Heart left ventricle (tissue), 16 donors: ENCODE data around the gene CBLC. TPM values are rescaled to one million over a fixed set of nuclear protein-coding genes. Genes with fewer than 3 reads are reported as not detected.

ENCODE experiments used
- ATAC-seq, 4 donors: fragments of 200-7000 bp; cut with Tn5 transposase; one replicate each; pipeline ENCODE4 v1.9.1; 2020 to 2022; ENCODE audit warnings: moderate library complexity in 4 of 4, mild to moderate bottlenecking in 3 of 4, moderate number of reproducible peaks in 1 of 4
- DNase-seq, 5 donors: peaks; one replicate each; pipeline ENCODE4 v3.0.0-alpha.2; 2020
- H3K27ac ChIP-seq, 12 donors: fragments of 200-600 bp; sonication (generic) in 4 of 12; one replicate each; pipeline versions ENCODE4 v1.5.0 to v1.8.0; 2016 to 2022; ENCODE audit warnings: mild to moderate bottlenecking in 2 of 12
- H3K27me3 ChIP-seq, 9 donors: fragments of 200-600 bp; sonication (generic) in 2 of 9; one replicate each; pipeline versions ENCODE4 v1.5.1 to v1.8.0; 2016 to 2022; ENCODE audit warnings: mild to moderate bottlenecking in 3 of 9
- H3K36me3 ChIP-seq, 9 donors: fragments of 200-600 bp; sonication (generic) in 2 of 9; one replicate each; pipeline versions ENCODE4 v1.5.0 to v1.8.0; 2018 to 2022; ENCODE audit warnings: mild to moderate bottlenecking in 2 of 9
- H3K4me1 ChIP-seq, 12 donors: fragments of 200-600 bp; sonication (generic) in 4 of 12; one replicate each; pipeline versions ENCODE4 v1.5.0 to v1.8.0; 2016 to 2022; ENCODE audit warnings: mild to moderate bottlenecking in 3 of 12
- H3K4me3 ChIP-seq, 12 donors: fragments of 200-600 bp; sonication (generic) in 4 of 12; one replicate each; pipeline versions ENCODE4 v1.5.0 to v1.8.0; 2017 to 2022; ENCODE audit warnings: mild to moderate bottlenecking in 9 of 12, moderate library complexity in 4 of 12
- H3K9me3 ChIP-seq, 12 donors: fragments of 200-600 bp; sonication (generic) in 4 of 12; one replicate each; pipeline versions ENCODE4 v1.5.0 to v1.8.0; 2016 to 2022; ENCODE audit warnings: mild to moderate bottlenecking in 1 of 12
- CTCF ChIP-seq, 12 donors: fragments of 200-600 bp; sonication (generic) in 4 of 12; IDR thresholded peaks; one replicate each; pipeline versions ENCODE4 v1.5.0 to v1.8.0; 2018 to 2022; ENCODE audit warnings: antibody characterized with exemption in 12 of 12, mild to moderate bottlenecking in 5 of 12
- POLR2A ChIP-seq, 2 donors: fragments of 450-650 bp; IDR thresholded peaks; one replicate each; pipeline ENCODE4 v1.6.1; 2017; ENCODE audit warnings: antibody characterized with exemption in 2 of 2, mild to moderate bottlenecking in 2 of 2, moderate library complexity in 2 of 2
- WGBS, 4 donors: extraction: QIAGEN DNeasy Blood & Tissue Kit in 2 of 4; methylation state at CpG; one replicate each; pipeline versions ENCODE4 v1.1.5 to v1.1.7; 2013 to 2018; 5-methylcytosine and 5-hydroxymethylcytosine counted together
- intact Hi-C, 10 donors: fragments of 100-400 bp; cut with DNase I; formaldehyde crosslinking; loops; one replicate each; pipeline versions ENCODE4 v1.11.1 to v1.14.2; 2022
- polyA plus RNA-seq, 2 donors: library from polyadenylated mRNA; stranded (reverse); fragments of 200-250 nt; gene quantifications; one replicate each; pipeline ENCODE4 v1.2.3, GENCODE V29; 2013
- total RNA-seq, 9 donors: library from RNA; depleted of rRNA in 2 of 9; stranded (reverse); fragments of >200 nt in 2 of 9; fragmentation: NEBNext Ultra II Directional in 3 of 9; extraction: Animal tissue kit (Norgen Biotek cat#: 25700) in 3 of 9; gene quantifications; one replicate each; pipeline versions ENCODE4 v1.1.0 to v1.2.4, GENCODE V29; 2016 to 2023
- donor health status: ischemic (EF 13 %, LVEDD 7.1; RV severe dilation, severe dysfunction).
- donor health status: healthy with polysubstance abuse.
- donor health status: DM: no; HTN: yes; CAD: no.
- donor health status: DM: no; HTN: no; CAD: no.
- donor health status: ischemic (EF 25% LVEDD 6.9; RV normal size, moderate dysfunction).
- donor health status: ischemic (EF 25% LVEDD 5.7; RV mildly dilated, moderate dysfunction).
- donor health status: healthy.
- donor health status: DM: yes; HTN: yes; CAD: no.
- donor health status: ischemic (EF 35%, LVEDD 5.7; RV mildly dilated, moderate dysfunction).
- donor health status: nonischemic (EF 11% LVEDD 7.7; RV severe dilation, severe dysfunction).
- donor health status: DM: yes; HTN: yes; CAD: no.
- donor health status: PGD.
- donor health status: ischemic (EF 29% LVEDD 5.4; RV normal size, mild dysfunction).
- donor health status: nonischemic (EF 23%, LVEDD 6.1; RV moderate dilation, normal function).

Gene CBLC
- total and polyA plus RNA-seq, 11 donors = 0.04 TPM; not detected in 10

GRCh38 chr19:44742330-44743061, 35.2 kb upstream of the CBLC start:
- Histone ChIP-seq H3K27ac (peak overlapping the region; percentile 76 to 100 (median 92)), H3K36me3 (no peaks in the 10 kb centered on the region), H3K27me3 (no peaks in the 10 kb centered on the region), H3K4me3 (peak overlapping the region in 2 of 12 donors; percentile 8), H3K9me3 (no peaks in the 10 kb centered on the region), H3K4me1 (peaks cover 7 to 88% (median 49%) of the 10 kb centered on the region in 12 donors)
- intact Hi-C loops = loop anchor here in 2 of 10 donors (2.0 kb wide), 1 partner anchor 18 kb away; no protein-coding TSS in a partner anchor
- TF ChIP-seq CTCF (IDR thresholded peaks at IDR 0.05) = no peak
- TF ChIP-seq POLR2A (IDR thresholded peaks at IDR 0.05) = peak in 1 of 2 donors; percentile 10
- 62 to 69% (median 63%) methylated on average over 20 of the region's 20 CpGs for WGBS, 4 donors
- peak in 1 of 5 donors; percentile 59 for DNase-seq
- ATAC-seq = no peak

GRCh38 chr19:44744871-44745332, 32.8 kb upstream of the CBLC start:
- Histone ChIP-seq H3K36me3 (peaks cover 0 to 5% (median 0%) of the 10 kb centered on the region in 9 donors), H3K4me1 (peaks cover 7 to 74% (median 59%) of the 10 kb centered on the region in 12 donors), H3K27me3 (no peaks in the 10 kb centered on the region), H3K4me3 (peak overlapping the region in 2 of 12 donors; percentile 12 to 18), H3K27ac (peak overlapping the region; percentile 35 to 100 (median 89)), H3K9me3 (no peaks in the 10 kb centered on the region)
- WGBS, 4 donors = 37 to 67% (median 60%) methylated on average over 3 of the region's 3 CpGs
- ATAC-seq (no peak), DNase-seq (no peak)
- intact Hi-C loops = no loop called here
- TF ChIP-seq POLR2A (IDR thresholded peaks at IDR 0.05) = no peak
- TF ChIP-seq CTCF (IDR thresholded peaks at IDR 0.05) = no peak

GRCh38 chr19:44745341-44745831, 32.3 kb upstream of the CBLC start:
- peak overlapping the region in 2 of 12 donors; percentile 12 to 18 for H3K4me3 ChIP-seq
- intact Hi-C loops = no loop called here
- H3K9me3 ChIP-seq = no peaks in the 10 kb centered on the region

More at GRCh38 chr19:44745341-44745831, 32.3 kb upstream of the CBLC start:
- DNase-seq (peak; percentile 78 to 92 (median 84)), ATAC-seq (peak in 3 of 4 donors; percentile 20 to 43 (median 20))
- WGBS, 4 donors = 34 to 38% (median 35%) methylated on average over 5 to 10 of the region's 10 CpGs
- H3K36me3 ChIP-seq = peaks cover 0 to 9% (median 0%) of the 10 kb centered on the region in 9 donors
- no peaks in the 10 kb centered on the region for H3K27me3 ChIP-seq
- H3K27ac ChIP-seq = peak overlapping the region; percentile 35 to 100 (median 89)
- peaks cover 7 to 79% (median 61%) of the 10 kb centered on the region in 12 donors for H3K4me1 ChIP-seq
- no peak for TF ChIP-seq CTCF (IDR thresholded peaks at IDR 0.05)
- peak in 1 of 2 donors; percentile 26 for TF ChIP-seq POLR2A (IDR thresholded peaks at IDR 0.05)
